HCT116 (cell line): ENCODE data around the gene EPHA1. TPM values are rescaled to one million over a fixed set of nuclear protein-coding genes. Genes with fewer than 3 reads are reported as not detected.

ENCODE experiments used
- ATAC-seq: fragments of 200-7000 bp; cut with Tn5 transposase; 2 replicates; pipeline ENCODE4 v1.9.1; 2020; ENCODE audit warnings: mild to moderate bottlenecking, moderate library complexity
- BruUV-seq: library from RNA; stranded (reverse); fragments of 400-500 nt; replicated peaks from 2 replicates; lab custom pipeline; 2021; lab: Mats Ljungman, UMichigan
- CTCF ChIA-PET: fragments of 300-600 bp; sonication (Branson Sonifier 250); formaldehyde crosslinking; loops from one replicate; lab custom pipeline; 2021; ENCODE audit warnings: antibody characterized with exemption; lab: Charles Lee
- POLR2A ChIA-PET: fragments of 300-600, 350-600 bp; sonication (Branson Sonifier 250); formaldehyde crosslinking; loops from one replicate; lab custom pipeline; 2021; ENCODE audit warnings: antibody characterized with exemption; lab: Charles Lee
- RAD21 ChIA-PET, 2 experiments: fragments of 300-600 bp; sonication (Branson Sonifier 250); formaldehyde crosslinking; loops; one replicate each; lab custom pipeline; 2023; ENCODE audit warnings: low total read pairs in 2 of 2; ENCODE audit not compliant: uncharacterized antibody in 2 of 2, unreplicated experiment in 2 of 2, low non-redundant PET in 1 of 2; lab: Charles Lee
- DNase-seq: peaks from one replicate; pipeline ENCODE4 v3.0.0-alpha.2; 2010; ENCODE audit warnings: low read depth, low spot score
- H2AFZ ChIP-seq: fragments of 200-600 bp; shearing (Covaris generic), sonication (generic); 2 replicates; pipeline ENCODE4 v1.6.1; 2017; ENCODE audit warnings: low read depth, mixed run types, mixed read lengths, antibody characterized with exemption, low read length; ENCODE audit not compliant: poor library complexity, severe bottlenecking
- H3K27ac ChIP-seq: 2 replicates; pipeline ENCODE4 v1.5.1; 2012; ENCODE audit warnings: low read depth, low read length
- H3K27me3 ChIP-seq: fragments of 200-600 bp; sonication (generic); 2 replicates; pipeline ENCODE4 v1.6.1; 2016; ENCODE audit warnings: mixed run types, low read length, mixed read lengths; ENCODE audit not compliant: insufficient read depth
- H3K36me3 ChIP-seq, 2 experiments: fragments of 200-500 bp in 1 of 2; fragments of 200-600 bp in 1 of 2; sonication (Bioruptor generic) in 1 of 2; sonication (generic) in 1 of 2; 2 replicates each; pipeline versions ENCODE4 v1.5.1 to v1.6.1; 2014 to 2016; ENCODE audit warnings: low read length in 2 of 2, inconsistent platforms in 1 of 2, mixed read lengths in 1 of 2, mixed run types in 1 of 2; ENCODE audit not compliant: insufficient read depth in 2 of 2, control insufficient read depth in 1 of 2
- H3K4me1 ChIP-seq, 2 experiments: fragments of 200-600 bp in 1 of 2; sonication (generic) in 1 of 2; 2 replicates each; pipeline versions ENCODE4 v1.5.1 to v1.6.1; 2012 to 2017; ENCODE audit warnings: low read length in 2 of 2, inconsistent platforms in 1 of 2, mild to moderate bottlenecking in 1 of 2, mixed read lengths in 1 of 2, mixed run types in 1 of 2, moderate library complexity in 1 of 2; ENCODE audit not compliant: insufficient read depth in 2 of 2, control insufficient read depth in 1 of 2
- H3K4me2 ChIP-seq: fragments of 200-600 bp; sonication (generic); 2 replicates; pipeline ENCODE4 v1.6.1; 2017; ENCODE audit warnings: mixed run types, low read length, mixed read lengths
- H3K4me3 ChIP-seq, 2 experiments: fragments of 200-600 bp in 1 of 2; sonication (generic) in 1 of 2; replicated peaks in 1 of 2; 2 replicates each; pipeline ENCODE4 v1.5.1; 2011 to 2016; ENCODE audit warnings: low read length in 2 of 2, control low read depth in 1 of 2, low read depth in 1 of 2, mild to moderate bottlenecking in 1 of 2, mixed read lengths in 1 of 2, mixed run types in 1 of 2
- H3K79me2 ChIP-seq: fragments of 200-600 bp; sonication (generic); 2 replicates; pipeline ENCODE4 v1.6.1; 2017; ENCODE audit warnings: mild to moderate bottlenecking, mixed run types, low read length, moderate library complexity, mixed read lengths; ENCODE audit not compliant: insufficient read depth
- H3K9ac ChIP-seq: fragments of 200-600 bp; sonication (generic); 2 replicates; pipeline ENCODE4 v1.6.1; 2016; ENCODE audit warnings: low read length, mixed read lengths
- H3K9me2 ChIP-seq: fragments of 200-600 bp; sonication (generic), shearing (Covaris generic); 2 replicates; pipeline ENCODE4 v1.6.1; 2017; ENCODE audit warnings: mixed run types, mild to moderate bottlenecking, moderate library complexity; ENCODE audit not compliant: insufficient read depth
- H3K9me3 ChIP-seq, 2 experiments: fragments of 200-500 bp in 1 of 2; fragments of 200-600 bp in 1 of 2; sonication (Bioruptor generic) in 1 of 2; sonication (generic) in 1 of 2; 2 replicates each; pipeline ENCODE4 v1.6.1; 2014 to 2017; ENCODE audit warnings: low read length in 2 of 2, mixed read lengths in 2 of 2, inconsistent platforms in 1 of 2, low read depth in 1 of 2, mild to moderate bottlenecking in 1 of 2, mixed run types in 1 of 2, moderate library complexity in 1 of 2; ENCODE audit not compliant: control insufficient read depth in 1 of 2, insufficient read depth in 1 of 2
- H4K20me1 ChIP-seq: fragments of 200-600 bp; sonication (generic), shearing (Covaris generic); 2 replicates; pipeline ENCODE4 v1.6.1; 2017; ENCODE audit warnings: mixed run types, mild to moderate bottlenecking, moderate library complexity; ENCODE audit not compliant: insufficient read depth
- CBX3 ChIP-seq: IDR thresholded peaks from 2 replicates; pipeline ENCODE4 v1.6.1; 2012; ENCODE audit warnings: low read depth
- EGR1 ChIP-seq: IDR thresholded peaks from 2 replicates; pipeline ENCODE4 v1.6.1; 2012; ENCODE audit warnings: low read depth
- EZH2 ChIP-seq: fragments of 200-600 bp; sonication (generic); IDR thresholded peaks from 2 replicates; pipeline ENCODE4 v1.6.1; 2017; ENCODE audit warnings: antibody characterized with exemption, mixed run types
- EZH2phosphoT487 ChIP-seq: fragments of 200-600 bp; IDR thresholded peaks from 2 replicates; pipeline ENCODE4 v1.6.1; 2018; ENCODE audit warnings: antibody characterized with exemption, borderline replicate concordance
- FOSL1 ChIP-seq: IDR thresholded peaks from 2 replicates; pipeline ENCODE4 v1.6.1; 2012; ENCODE audit warnings: low read depth
- JUND ChIP-seq: IDR thresholded peaks from 2 replicates; pipeline ENCODE4 v1.6.1; 2012
- REST ChIP-seq: IDR thresholded peaks from 2 replicates; pipeline ENCODE4 v1.6.1; 2012; ENCODE audit warnings: low read depth
- SIN3A ChIP-seq: IDR thresholded peaks from 2 replicates; pipeline ENCODE4 v1.6.1; 2012; ENCODE audit warnings: low read depth
- SP1 ChIP-seq: IDR thresholded peaks from 2 replicates; pipeline ENCODE4 v1.6.1; 2012; ENCODE audit warnings: low read depth
- SRF ChIP-seq: IDR thresholded peaks from 2 replicates; pipeline ENCODE4 v1.6.1; 2012; ENCODE audit warnings: low read depth
- TCF7L2 ChIP-seq: IDR thresholded peaks from 2 replicates; pipeline ENCODE4 v1.7.0; 2011; ENCODE audit warnings: borderline replicate concordance, inconsistent platforms; ENCODE audit not compliant: insufficient read depth, insufficient read length; ENCODE audit errors: extremely low read depth
- ZFX ChIP-seq: fragments of 450-650 bp; IDR thresholded peaks from 2 replicates; pipeline ENCODE4 v1.6.1; 2017
- ZNF274 ChIP-seq: fragments of 200-500 bp; sonication (Bioruptor generic); IDR thresholded peaks from 2 replicates; pipeline ENCODE4 v1.6.1; 2014; ENCODE audit warnings: mild to moderate bottlenecking, low read depth, low read length, inconsistent platforms
- intact Hi-C: fragments of 100-400 bp; cut with micrococcal nuclease; formaldehyde crosslinking; loops from 2 replicates; pipeline ENCODE4 v1.10.0; 2022
- total RNA-seq: library from RNA; stranded (reverse); gene quantifications from one replicate; pipeline ENCODE4 v1.2.1, GENCODE V29; 2021; ENCODE audit not compliant: unreplicated experiment
- TF ChIP-seq, protein P1 (sequence below), 3 experiments: fragments of 200-600 bp in 1 of 3; sonication (generic) in 1 of 3; IDR thresholded peaks in 2 of 3; conservative IDR thresholded peaks in 1 of 3; 2 replicates each; pipeline ENCODE4 v1.5.1; 2012 to 2017; ENCODE audit warnings: low read depth in 2 of 3, low read length in 2 of 3, antibody characterized with exemption in 1 of 3, borderline replicate concordance in 1 of 3, control low read depth in 1 of 3, mild to moderate bottlenecking in 1 of 3, mixed read lengths in 1 of 3, mixed run types in 1 of 3, moderate library complexity in 1 of 3; ENCODE audit not compliant: insufficient read depth in 1 of 3
- TF ChIP-seq, protein P2 (sequence below): IDR thresholded peaks from 2 replicates; pipeline ENCODE4 v1.6.1; 2011; ENCODE audit warnings: mild to moderate bottlenecking, low read length, moderate library complexity; ENCODE audit not compliant: insufficient replicate concordance; ENCODE audit errors: extremely low read depth

EPHA1 gene
- total RNA-seq, 1 experiment from 2014 or later = 29.9 TPM

DNA sequence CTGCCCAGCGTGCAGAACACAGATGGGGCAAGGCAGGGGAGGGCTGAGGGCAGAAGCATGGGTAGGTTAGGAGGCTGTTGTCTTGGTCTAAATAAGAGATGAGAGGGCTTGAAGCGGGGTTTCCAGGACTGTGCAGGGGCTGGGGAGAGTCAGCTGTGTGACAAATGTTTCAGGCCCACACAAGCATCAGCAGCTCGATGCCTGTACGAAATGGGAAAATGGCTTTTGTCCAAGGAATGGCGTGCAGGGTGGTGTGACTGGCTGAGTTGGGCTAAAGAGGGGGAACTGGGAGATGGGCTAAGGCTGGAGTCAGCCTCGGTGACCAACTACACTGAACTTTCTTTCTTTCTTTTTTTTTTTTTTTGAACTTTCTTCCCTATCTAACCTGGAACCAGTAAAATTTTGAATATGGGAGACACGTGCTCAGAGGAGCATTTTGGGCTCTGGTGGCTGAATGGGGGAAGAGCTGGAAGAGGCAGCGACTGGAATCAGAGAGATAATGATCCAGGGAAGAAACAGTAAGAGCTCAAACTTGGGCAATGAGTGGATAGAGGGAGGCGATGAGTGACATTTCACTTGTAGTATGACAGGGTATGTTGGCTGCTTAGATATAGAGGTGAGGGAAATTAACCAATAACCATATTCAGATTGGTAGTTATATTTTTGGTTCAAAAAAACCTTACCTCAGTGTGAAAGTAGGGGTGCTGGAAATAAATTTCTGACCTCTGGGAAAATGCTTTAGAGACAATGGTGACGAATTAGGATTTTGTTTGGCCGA lies 10.2 kb upstream of the EPHA1 start:
- H3K4me2 ChIP-seq = no peak overlapping the region
- ATAC-seq (no peak), DNase-seq (no peak)
- no peak overlapping the region for H3K9ac ChIP-seq
- no peaks in the 10 kb centered on the region for H3K79me2 ChIP-seq
- H3K36me3 ChIP-seq = no peaks in the 10 kb centered on the region
- TF ChIP-seq SP1 (no peak), CBX3 (no peak), SIN3A (no peak), REST (no peak), EZH2phosphoT487 (no peak), EZH2 (no peak), ZFX (no peak), FOSL1 (no peak), JUND (no peak), TCF7L2 (no peak), ZNF274 (no peak), SRF (no peak), EGR1 (no peak)
- TF ChIP-seq, protein P1, sequence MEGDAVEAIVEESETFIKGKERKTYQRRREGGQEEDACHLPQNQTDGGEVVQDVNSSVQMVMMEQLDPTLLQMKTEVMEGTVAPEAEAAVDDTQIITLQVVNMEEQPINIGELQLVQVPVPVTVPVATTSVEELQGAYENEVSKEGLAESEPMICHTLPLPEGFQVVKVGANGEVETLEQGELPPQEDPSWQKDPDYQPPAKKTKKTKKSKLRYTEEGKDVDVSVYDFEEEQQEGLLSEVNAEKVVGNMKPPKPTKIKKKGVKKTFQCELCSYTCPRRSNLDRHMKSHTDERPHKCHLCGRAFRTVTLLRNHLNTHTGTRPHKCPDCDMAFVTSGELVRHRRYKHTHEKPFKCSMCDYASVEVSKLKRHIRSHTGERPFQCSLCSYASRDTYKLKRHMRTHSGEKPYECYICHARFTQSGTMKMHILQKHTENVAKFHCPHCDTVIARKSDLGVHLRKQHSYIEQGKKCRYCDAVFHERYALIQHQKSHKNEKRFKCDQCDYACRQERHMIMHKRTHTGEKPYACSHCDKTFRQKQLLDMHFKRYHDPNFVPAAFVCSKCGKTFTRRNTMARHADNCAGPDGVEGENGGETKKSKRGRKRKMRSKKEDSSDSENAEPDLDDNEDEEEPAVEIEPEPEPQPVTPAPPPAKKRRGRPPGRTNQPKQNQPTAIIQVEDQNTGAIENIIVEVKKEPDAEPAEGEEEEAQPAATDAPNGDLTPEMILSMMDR (IDR thresholded peaks at IDR 0.05 in 2 of 3, conservative IDR thresholded peaks at IDR 0.05 in 1 of 3; ENCODE audit: borderline replicate concordance in 1 of 3, insufficient read depth in 1 of 3, low read depth in 2 of 3, low read length in 2 of 3) = no peak
- TF ChIP-seq, protein P2, sequence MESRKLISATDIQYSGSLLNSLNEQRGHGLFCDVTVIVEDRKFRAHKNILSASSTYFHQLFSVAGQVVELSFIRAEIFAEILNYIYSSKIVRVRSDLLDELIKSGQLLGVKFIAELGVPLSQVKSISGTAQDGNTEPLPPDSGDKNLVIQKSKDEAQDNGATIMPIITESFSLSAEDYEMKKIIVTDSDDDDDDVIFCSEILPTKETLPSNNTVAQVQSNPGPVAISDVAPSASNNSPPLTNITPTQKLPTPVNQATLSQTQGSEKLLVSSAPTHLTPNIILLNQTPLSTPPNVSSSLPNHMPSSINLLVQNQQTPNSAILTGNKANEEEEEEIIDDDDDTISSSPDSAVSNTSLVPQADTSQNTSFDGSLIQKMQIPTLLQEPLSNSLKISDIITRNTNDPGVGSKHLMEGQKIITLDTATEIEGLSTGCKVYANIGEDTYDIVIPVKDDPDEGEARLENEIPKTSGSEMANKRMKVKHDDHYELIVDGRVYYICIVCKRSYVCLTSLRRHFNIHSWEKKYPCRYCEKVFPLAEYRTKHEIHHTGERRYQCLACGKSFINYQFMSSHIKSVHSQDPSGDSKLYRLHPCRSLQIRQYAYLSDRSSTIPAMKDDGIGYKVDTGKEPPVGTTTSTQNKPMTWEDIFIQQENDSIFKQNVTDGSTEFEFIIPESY = no peak
- no peak overlapping the region for H2AFZ ChIP-seq
- H3K27ac ChIP-seq = no peak overlapping the region
- H4K20me1 ChIP-seq = no peaks in the 10 kb centered on the region
- H3K27me3 ChIP-seq = no peaks in the 10 kb centered on the region
- no peaks in the 10 kb centered on the region for H3K4me1 ChIP-seq
- no TSS peak for BruUV-seq
- no peak overlapping the region for H3K4me3 ChIP-seq
- ChIA-PET CTCF (interaction anchor here (0.6 kb wide), 1 partner anchor 96 kb away, joined by 4 read pairs; no protein-coding TSS in a partner anchor), POLR2A (no interaction called here), RAD21 (no interaction called here)
- no peaks in the 10 kb centered on the region for H3K9me3 ChIP-seq
- intact Hi-C loops = no loop called here
- H3K9me2 ChIP-seq = no peaks in the 10 kb centered on the region
